Glutamatergic neuron (in vitro differentiated cells): ENCODE results near the gene FAM227B. TPM values are rescaled to one million over a fixed set of nuclear protein-coding genes. Genes with fewer than 3 reads are reported as not detected.

ENCODE experiments used
- DNase-seq: peaks from one replicate; pipeline ENCODE4 v3.0.0; 2022
- H3K27ac Mint-ChIP-seq: one replicate; pipeline ENCODE4 v1.8.0; 2020; ENCODE audit warnings: mild to moderate bottlenecking, mixed read lengths, inconsistent platforms; ENCODE audit not compliant: unreplicated experiment
- H3K27me3 Mint-ChIP-seq: one replicate; pipeline ENCODE4 v1.8.0; 2020; ENCODE audit warnings: mild to moderate bottlenecking, moderate library complexity, mixed read lengths, inconsistent platforms; ENCODE audit not compliant: unreplicated experiment
- H3K36me3 Mint-ChIP-seq: one replicate; pipeline ENCODE4 v1.8.0; 2020; ENCODE audit warnings: mild to moderate bottlenecking, mixed read lengths, inconsistent platforms; ENCODE audit not compliant: unreplicated experiment
- H3K4me1 Mint-ChIP-seq: one replicate; pipeline ENCODE4 v1.8.0; 2020; ENCODE audit warnings: mild to moderate bottlenecking, low read depth, mixed read lengths, inconsistent platforms; ENCODE audit not compliant: unreplicated experiment
- H3K4me3 Mint-ChIP-seq: one replicate; pipeline ENCODE4 v1.8.0; 2020; ENCODE audit warnings: mild to moderate bottlenecking, mixed read lengths, inconsistent platforms; ENCODE audit not compliant: unreplicated experiment
- H3K9me3 Mint-ChIP-seq: one replicate; pipeline ENCODE4 v1.8.0; 2020; ENCODE audit warnings: mild to moderate bottlenecking, moderate library complexity, mixed read lengths, inconsistent platforms; ENCODE audit not compliant: unreplicated experiment
- total RNA-seq: library from RNA; stranded (reverse); fragmentation: NEBNext Ultra II Directional; extraction: Animal tissue kit (Norgen Biotek cat#: 25700); gene quantifications from one replicate; pipeline ENCODE4 v1.2.1, GENCODE V29; 2021; ENCODE audit not compliant: unreplicated experiment
- TF ChIP-seq, protein P1 (sequence below): fragments of 200-600 bp; sonication (generic); IDR thresholded peaks from one replicate; pipeline ENCODE4 v1.5.0; 2021; ENCODE audit not compliant: partially characterized antibody, unreplicated experiment

The FAM227B gene
- total RNA-seq, 1 donor from 2014 or later, result 3.2 TPM

DNA sequence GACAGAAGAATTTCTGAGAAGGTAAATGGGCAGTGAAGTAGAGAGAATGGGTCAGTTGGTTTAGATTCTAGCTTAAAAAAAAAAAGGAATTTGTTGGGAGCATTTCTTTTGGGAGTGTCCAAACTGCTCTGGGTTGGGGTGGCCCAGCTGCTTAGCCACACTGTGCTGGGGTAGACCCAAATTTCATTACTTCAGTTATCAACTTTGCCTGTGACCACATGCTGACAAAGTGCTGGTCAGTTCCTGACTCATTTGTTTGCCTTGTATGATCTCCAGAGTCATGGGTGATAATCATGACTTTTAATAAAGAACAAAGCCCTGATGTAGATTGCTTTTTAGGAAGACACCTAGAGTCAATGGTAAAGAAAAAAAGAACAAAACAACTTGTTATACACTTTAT, 319.1 kb downstream of the FAM227B start:
- peaks cover 3% of the 10 kb centered on the region for H3K27me3 Mint-ChIP-seq
- H3K27ac Mint-ChIP-seq, result no peak overlapping the region
- TF ChIP-seq, protein P1, sequence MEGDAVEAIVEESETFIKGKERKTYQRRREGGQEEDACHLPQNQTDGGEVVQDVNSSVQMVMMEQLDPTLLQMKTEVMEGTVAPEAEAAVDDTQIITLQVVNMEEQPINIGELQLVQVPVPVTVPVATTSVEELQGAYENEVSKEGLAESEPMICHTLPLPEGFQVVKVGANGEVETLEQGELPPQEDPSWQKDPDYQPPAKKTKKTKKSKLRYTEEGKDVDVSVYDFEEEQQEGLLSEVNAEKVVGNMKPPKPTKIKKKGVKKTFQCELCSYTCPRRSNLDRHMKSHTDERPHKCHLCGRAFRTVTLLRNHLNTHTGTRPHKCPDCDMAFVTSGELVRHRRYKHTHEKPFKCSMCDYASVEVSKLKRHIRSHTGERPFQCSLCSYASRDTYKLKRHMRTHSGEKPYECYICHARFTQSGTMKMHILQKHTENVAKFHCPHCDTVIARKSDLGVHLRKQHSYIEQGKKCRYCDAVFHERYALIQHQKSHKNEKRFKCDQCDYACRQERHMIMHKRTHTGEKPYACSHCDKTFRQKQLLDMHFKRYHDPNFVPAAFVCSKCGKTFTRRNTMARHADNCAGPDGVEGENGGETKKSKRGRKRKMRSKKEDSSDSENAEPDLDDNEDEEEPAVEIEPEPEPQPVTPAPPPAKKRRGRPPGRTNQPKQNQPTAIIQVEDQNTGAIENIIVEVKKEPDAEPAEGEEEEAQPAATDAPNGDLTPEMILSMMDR, result no peak
- peaks cover 2% of the 10 kb centered on the region for H3K9me3 Mint-ChIP-seq
- H3K4me1 Mint-ChIP-seq, result no peaks in the 10 kb centered on the region
- DNase-seq, result no peak
- peaks cover 8% of the 10 kb centered on the region for H3K36me3 Mint-ChIP-seq
- H3K4me3 Mint-ChIP-seq, result no peak overlapping the region

DNA sequence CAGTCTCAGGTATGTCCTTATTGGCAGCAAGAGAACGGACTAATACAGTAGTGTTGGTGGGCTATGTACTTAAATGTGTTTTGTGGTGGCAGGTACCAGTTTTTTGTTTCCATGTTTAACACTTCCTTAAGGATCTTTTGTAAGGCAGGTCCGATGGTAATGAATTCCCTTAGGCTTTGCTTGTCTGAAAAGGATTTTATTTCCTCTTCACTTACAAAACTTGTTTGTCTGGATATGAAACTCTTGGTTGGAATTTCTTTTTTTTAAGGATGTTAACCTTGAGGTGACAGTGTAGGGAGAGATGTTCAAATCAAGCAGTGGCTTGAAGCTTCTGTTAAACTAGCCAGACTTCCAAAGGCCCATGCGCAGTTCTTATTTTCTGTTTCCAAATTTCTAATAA, 319.8 kb downstream of the FAM227B start:
- no peak overlapping the region for H3K4me3 Mint-ChIP-seq
- peaks cover 8% of the 10 kb centered on the region for H3K36me3 Mint-ChIP-seq
- TF ChIP-seq, protein P1, result no peak
- no peaks in the 10 kb centered on the region for H3K4me1 Mint-ChIP-seq
- H3K9me3 Mint-ChIP-seq, result peaks cover 2% of the 10 kb centered on the region
- no peak overlapping the region for H3K27ac Mint-ChIP-seq
- H3K27me3 Mint-ChIP-seq, result peaks cover 3% of the 10 kb centered on the region
- DNase-seq, result no peak

DNA sequence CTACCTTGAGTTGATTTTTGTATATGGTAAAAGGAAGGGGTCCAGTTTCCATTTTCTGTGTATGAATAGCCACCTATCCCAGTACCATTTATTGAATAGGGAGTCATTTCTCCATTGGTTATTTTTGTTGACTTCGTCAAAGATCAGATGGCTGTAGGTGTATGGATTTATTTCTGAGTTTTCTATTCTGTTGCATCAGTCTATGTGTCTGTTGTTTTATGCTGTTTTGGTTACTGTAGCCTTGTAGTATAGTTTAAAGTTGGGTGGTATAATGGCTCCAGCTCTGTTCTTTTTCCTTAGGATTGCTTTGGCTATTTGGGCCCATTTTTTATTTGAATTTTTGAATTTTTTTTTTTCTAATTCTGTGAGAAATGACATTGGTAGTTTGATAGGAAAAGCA, 323.0 kb downstream of the FAM227B start:
- Mint-ChIP-seq H3K4me1 (no peaks in the 10 kb centered on the region), H3K4me3 (no peak overlapping the region), H3K27ac (no peak overlapping the region), H3K36me3 (peaks cover 8% of the 10 kb centered on the region), H3K9me3 (peaks cover 2% of the 10 kb centered on the region), H3K27me3 (peaks cover 2% of the 10 kb centered on the region)
- TF ChIP-seq, protein P1, result no peak
- DNase-seq, result no peak

DNA sequence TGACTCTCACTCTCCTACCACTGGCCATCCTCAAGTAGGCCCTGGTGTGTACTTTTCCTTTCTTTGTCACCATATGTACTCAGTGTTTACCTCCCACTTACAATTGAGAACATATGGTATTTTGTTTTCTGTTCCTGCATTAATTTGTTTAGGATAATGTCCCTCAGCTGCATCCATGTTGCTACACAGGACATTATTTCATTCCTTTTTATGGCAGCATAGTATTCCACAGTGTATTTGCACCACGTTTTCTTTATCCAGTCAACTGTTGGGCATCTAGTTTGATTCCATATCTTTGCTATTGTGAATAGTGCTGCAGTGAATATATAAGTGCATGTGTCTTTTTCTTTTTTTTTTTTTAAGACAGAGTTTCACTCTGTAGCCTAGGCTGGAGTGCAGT, 324.4 kb downstream of the FAM227B start:
- H3K36me3 Mint-ChIP-seq, result peaks cover 8% of the 10 kb centered on the region
- TF ChIP-seq, protein P1, result no peak
- H3K4me1 Mint-ChIP-seq, result no peaks in the 10 kb centered on the region
- H3K9me3 Mint-ChIP-seq, result peaks cover 2% of the 10 kb centered on the region
- no peak overlapping the region for H3K4me3 Mint-ChIP-seq
- H3K27ac Mint-ChIP-seq, result no peak overlapping the region
- DNase-seq, result no peak
- peaks cover 2% of the 10 kb centered on the region for H3K27me3 Mint-ChIP-seq

DNA sequence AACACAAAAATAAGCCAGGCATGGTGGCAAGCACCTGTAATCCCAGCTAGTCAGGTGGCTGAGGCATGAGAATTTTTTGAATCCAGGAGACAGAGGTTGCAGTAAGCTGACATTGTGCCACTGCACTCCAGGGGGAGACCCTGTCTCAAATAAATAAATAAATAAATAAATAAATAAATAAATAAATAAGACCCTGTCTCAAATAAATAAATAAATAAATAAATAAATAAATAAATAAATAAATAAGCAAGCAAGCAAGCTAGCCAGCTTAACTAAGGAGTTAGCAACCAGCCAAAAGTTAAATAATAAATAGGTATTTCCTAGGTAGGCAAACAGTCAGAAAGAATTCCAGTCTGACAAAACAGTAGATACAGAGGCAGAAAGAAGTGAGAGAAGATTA, 326.7 kb downstream of the FAM227B start:
- H3K9me3 Mint-ChIP-seq, result peaks cover 2% of the 10 kb centered on the region
- H3K4me1 Mint-ChIP-seq, result peaks cover 3% of the 10 kb centered on the region
- no peak overlapping the region for H3K27ac Mint-ChIP-seq
- peaks cover 2% of the 10 kb centered on the region for H3K27me3 Mint-ChIP-seq
- H3K36me3 Mint-ChIP-seq, result peaks cover 5% of the 10 kb centered on the region
- no peak overlapping the region for H3K4me3 Mint-ChIP-seq
- TF ChIP-seq, protein P1, result no peak
- no peak for DNase-seq
